HG02970 (cell line): ENCODE measurements around the gene C20orf202.

Experiments
- ATAC-seq: cut with Tn5 transposase; IDR thresholded peaks from one replicate; pipeline ENCODE4 v1.9.1; 2021; ENCODE audit warnings: mild to moderate bottlenecking, moderate library complexity, moderate number of reproducible peaks; ENCODE audit not compliant: unreplicated experiment, low FRiP score

The C20orf202 gene

DNA sequence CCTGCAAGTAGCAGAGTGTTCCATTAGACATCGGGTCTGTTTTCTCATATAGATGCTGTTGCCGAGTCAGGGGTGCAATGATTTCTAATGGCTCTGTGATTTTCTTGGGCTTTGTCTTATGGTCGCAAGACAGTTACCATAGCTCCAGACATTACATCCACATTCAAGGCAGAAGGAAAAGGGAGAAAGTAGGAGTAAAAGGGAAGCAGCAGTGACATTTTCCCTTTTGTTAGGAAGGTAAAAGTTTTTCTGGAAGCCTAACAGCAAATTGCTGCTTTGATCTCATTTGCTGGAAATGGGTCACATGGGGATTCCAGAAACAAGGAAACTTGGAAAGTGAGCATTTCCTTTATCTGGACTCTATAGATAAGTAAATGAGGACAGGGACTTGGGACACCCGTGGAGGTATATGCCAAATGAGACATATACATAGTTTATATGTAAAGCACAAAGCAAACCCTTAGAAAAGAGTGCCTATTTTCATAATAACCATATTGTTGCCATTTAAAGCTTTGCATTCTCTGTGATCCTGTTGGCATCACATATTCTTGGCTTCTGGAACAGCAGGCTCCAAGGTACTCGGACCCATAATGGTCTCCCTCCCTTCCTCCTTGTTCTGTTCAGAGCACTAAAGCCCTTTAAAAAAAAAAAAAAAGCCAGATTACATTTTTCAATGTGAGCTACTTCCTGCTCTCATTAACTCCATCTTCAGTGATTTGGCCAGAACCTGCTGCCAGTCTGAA is at the start of gene C20orf202:
TSS of gene C20orf202 (plus strand) at position 693 of the 743 bp plus-strand sequence. CDS start 132 bp downstream, outside the sequence.
- no peak for ATAC-seq

DNA sequence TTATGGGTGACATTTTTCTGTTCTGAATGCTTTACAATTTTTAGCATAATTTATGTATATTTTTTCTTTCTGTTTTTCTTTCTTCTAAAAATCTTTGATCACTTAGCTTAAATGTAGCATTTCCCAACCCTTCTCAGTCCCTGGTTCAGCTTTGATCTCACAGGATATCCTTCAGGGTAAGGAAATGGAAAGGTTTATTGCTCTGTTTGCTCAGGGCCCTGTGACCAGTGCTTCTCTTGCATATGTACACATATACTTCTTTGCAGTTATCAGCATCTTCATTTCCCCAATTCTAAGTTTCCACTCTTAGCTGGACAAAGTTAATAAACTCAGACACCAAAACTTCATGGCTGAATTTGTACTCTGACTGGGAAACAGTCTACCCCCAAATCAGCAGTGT is 49.0 kb upstream of the C20orf202 start:
- no peak for ATAC-seq

GRCh38 chr20:1154691-1155090 is 48.6 kb upstream of the C20orf202 start:
- no peak for ATAC-seq

DNA sequence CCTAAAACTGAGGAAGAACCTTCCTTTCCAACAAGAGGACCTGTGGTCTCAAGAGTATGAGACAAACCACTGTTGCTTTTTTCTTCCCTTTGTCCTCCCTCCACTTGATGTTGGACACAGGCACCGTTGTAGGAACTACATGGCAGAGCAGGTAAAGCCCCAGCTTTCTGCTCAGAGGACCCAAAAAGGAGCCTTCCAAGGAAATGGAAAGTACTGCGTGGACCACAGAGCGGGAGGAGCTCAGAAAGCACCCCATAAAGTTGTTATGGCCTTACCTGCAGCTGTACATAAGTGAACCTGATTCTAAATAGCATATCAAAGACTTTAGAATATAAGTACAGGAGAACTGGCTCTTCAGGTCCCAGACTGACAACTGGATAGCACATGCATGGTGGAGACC is 47.9 kb upstream of the C20orf202 start:
- ATAC-seq = no peak

GRCh38 chr20:1160496-1160895 is 42.8 kb upstream of the C20orf202 start:
- ATAC-seq = no peak

DNA sequence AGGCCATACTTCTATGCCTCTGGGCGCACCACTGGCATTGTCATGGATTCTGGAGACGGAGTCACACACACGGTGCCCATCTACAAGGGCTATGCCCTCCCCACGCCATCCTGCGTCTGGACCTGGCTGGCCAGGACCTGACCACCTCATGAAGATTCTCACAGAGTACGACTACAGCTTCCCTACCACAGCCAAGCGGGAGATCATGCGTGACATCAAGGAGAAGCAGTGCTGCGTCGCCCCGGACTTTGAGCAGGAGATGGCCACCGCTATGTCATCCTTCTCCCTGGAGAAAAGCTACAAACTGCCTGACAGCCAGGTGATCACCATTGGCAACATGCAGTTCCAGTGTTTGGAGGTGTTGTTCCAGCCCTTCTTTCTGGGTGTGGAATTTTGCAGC is 42.3 kb upstream of the C20orf202 start:
- ATAC-seq = no peak

DNA sequence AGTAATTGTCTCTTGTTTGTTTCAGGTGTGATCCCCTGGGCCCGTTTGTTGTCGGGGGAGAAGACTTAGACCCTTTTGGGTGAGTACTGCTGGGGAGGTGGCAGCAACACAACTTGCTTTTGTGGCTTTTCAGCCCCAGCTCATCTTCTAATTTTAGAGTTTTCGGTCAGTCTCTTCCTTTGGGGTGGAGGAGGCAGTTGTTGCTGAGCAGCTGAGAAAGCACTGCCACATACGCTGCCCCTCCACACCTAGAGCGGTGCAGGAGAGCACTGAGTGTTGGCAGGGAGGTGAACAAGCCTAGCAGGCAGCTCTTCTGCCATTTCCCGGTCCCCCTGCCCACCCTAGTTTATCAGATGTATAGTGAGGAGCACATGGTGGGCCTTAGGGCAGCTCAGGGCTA is 40.1 kb upstream of the C20orf202 start:
- ATAC-seq = no peak

DNA sequence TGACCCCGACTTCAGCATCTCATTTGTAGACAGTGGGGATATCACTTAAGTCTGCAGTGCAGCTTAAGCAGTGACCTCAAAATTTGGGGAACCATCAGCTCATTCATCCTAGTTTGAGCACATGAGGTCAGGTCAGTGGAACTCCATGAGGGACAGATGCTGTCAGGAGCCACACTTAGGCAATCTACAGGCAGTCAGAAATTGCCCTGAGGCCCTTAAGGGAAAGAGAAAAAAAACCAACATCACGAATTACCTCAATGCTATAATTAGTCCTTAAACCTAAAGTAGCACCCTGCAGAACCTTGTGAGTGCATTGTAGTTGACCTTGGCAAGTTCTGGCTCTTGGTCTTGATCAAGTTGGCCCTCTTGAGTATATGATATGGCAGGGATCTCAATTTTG is 39.6 kb upstream of the C20orf202 start:
- ATAC-seq = no peak

GRCh38 chr20:1164871-1165270 is 38.4 kb upstream of the C20orf202 start:
- ATAC-seq = no peak

GRCh38 chr20:1165521-1165920 is 37.7 kb upstream of the C20orf202 start:
- no peak for ATAC-seq

GRCh38 chr20:1165941-1166340 is 37.3 kb upstream of the C20orf202 start:
- no peak for ATAC-seq

GRCh38 chr20:1166948-1167720 is 36.1 kb upstream of the C20orf202 start:
- ATAC-seq = no peak

- no peak for ATAC-seq
These were observed 34.0 kb upstream of the C20orf202 start for GRCh38 chr20:1169224-1169623.

GRCh38 chr20:1171461-1172093 is 31.7 kb upstream of the C20orf202 start:
- ATAC-seq = no peak

GRCh38 chr20:1173698-1174097 is 29.6 kb upstream of the C20orf202 start:
- ATAC-seq = no peak

DNA sequence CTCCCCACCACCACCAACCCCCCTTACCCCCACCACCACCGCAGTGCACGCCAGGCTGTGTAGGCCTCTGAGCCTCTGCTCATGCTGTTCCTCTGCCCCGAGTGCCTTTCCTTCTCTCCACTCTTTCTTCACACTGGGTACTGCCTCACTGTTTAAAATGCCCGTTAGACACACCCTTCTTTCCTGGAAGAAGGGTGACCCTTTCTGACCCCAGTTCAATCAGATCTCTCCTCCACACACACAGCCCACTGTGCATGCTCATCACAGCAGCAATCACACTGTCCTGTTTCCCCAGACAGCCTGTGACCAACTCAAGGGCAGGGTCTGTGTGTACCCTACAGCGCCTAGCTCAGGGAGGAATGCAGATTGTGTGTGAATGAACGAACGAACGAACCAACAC is 28.5 kb upstream of the C20orf202 start:
- ATAC-seq = no peak

GRCh38 chr20:1177680-1178079 is 25.6 kb upstream of the C20orf202 start:
- no peak for ATAC-seq

GRCh38 chr20:1178103-1178502 is 25.2 kb upstream of the C20orf202 start:
- no peak for ATAC-seq

GRCh38 chr20:1178623-1179022 is 24.6 kb upstream of the C20orf202 start:
- ATAC-seq = no peak

DNA sequence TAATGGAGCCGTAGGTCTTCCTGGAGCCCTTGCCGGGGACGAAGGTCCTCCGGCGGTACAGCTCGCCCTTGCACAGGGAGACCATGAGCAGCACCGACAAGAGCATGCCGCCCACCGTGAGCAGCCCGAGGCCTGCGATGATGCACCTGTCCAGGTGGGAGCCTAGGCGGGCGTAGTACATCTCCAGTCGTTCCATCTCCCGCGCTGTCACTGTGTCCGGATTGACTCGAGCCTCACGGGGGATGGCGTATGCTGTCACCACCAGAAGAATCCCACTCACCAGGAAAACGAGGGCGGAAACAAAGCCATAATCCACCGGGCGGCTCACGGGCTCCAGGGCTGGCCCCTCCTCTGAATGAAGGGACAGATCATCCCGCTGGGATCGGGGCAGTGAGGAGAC is 22.3 kb upstream of the C20orf202 start:
- no peak for ATAC-seq

GRCh38 chr20:1182106-1182505 is 21.1 kb upstream of the C20orf202 start:
- no peak for ATAC-seq
